Measurements from ENCODE around the gene CCR2.

The CCR2 gene

GRCh38 chr3:46409739-46410489 lies 56.0 kb downstream of the CCR2 start:
- H3K27ac ChIP-seq (ENCODE audit: insufficient read depth, low read length, poor library complexity, severe bottlenecking): no peak overlapping the region
- no peak for DNase-seq
- H3K27me3 ChIP-seq (replicated peaks; ENCODE audit: control insufficient read depth, insufficient read depth, low read length, poor library complexity, severe bottlenecking): no peaks in the 10 kb centered on the region
- no peaks in the 10 kb centered on the region for H3K36me3 ChIP-seq (ENCODE audit: control insufficient read depth, insufficient read depth, low read length)
- no peaks in the 10 kb centered on the region for H3K9me3 ChIP-seq (ENCODE audit: control insufficient read depth, low read length)
- H3K4me3 ChIP-seq (ENCODE audit: insufficient read depth, low read depth, low read length, poor library complexity, severe bottlenecking): no peak overlapping the region
- H3K4me1 ChIP-seq (ENCODE audit: control insufficient read depth, insufficient read depth, low read length, poor library complexity, severe bottlenecking): peaks cover 6% of the 10 kb centered on the region
